NCI-H1417 (cell line): ENCODE measurements around the gene B9D1.

Source experiments
- DNase-seq, 3 experiments: peaks; one replicate each; lab custom pipeline; 2025; lab: John Stamatoyannopoulos, UW

B9D1 gene

GRCh38 chr17:19388791-19389785, 26.6 kb upstream of the B9D1 start:
- DNase-seq: no peak

- DNase-seq: peak in 1 of 3 experiments; percentile 45
Measured at GRCh38 chr17:19387921-19388521, 25.5 kb upstream of the B9D1 start.

GRCh38 chr17:19386974-19387920, 24.7 kb upstream of the B9D1 start, which contains the start of gene MFAP4:
MFAP4 (minus strand) TSS chr17:19387190; CDS start chr17:19387155, 35 bp downstream.
- peak in 2 of 3 experiments; percentile 34 to 73 for DNase-seq

GRCh38 chr17:19386051-19386929, 23.8 kb upstream of the B9D1 start:
- DNase-seq: peak in 1 of 3 experiments; percentile 16

- no peak for DNase-seq
Measured at GRCh38 chr17:19385521-19385983, 23.0 kb upstream of the B9D1 start.

GRCh38 chr17:19384723-19385391, 22.3 kb upstream of the B9D1 start:
- DNase-seq: peak in 1 of 3 experiments; percentile 41

GRCh38 chr17:19383681-19384470, 21.4 kb upstream of the B9D1 start:
- DNase-seq: no peak

- no peak for DNase-seq
Measured at GRCh38 chr17:19382531-19383444, 20.3 kb upstream of the B9D1 start.

- no peak for DNase-seq
Measured at GRCh38 chr17:19381741-19382444, 19.4 kb upstream of the B9D1 start.

- DNase-seq: no peak
Measured at GRCh38 chr17:19381361-19381740, 18.8 kb upstream of the B9D1 start.

- no peak for DNase-seq
Measured at GRCh38 chr17:19380481-19381301, 18.2 kb upstream of the B9D1 start.

- no peak for DNase-seq
Measured at GRCh38 chr17:19379361-19380065, 17.0 kb upstream of the B9D1 start.

GRCh38 chr17:19378416-19379360, 16.2 kb upstream of the B9D1 start, which contains the start of gene MAPK7:
MAPK7 (plus strand) TSS chr17:19378498; CDS start chr17:19378901, 403 bp downstream.
- no peak for DNase-seq

- peak; percentile 93 to 97 (median 96) for DNase-seq
Measured at GRCh38 chr17:19377602-19378415, 15.3 kb upstream of the B9D1 start.
